CD4-positive, alpha-beta T cell (primary cell): Measurements from ENCODE around the gene MYO3B. TPM values are rescaled to one million over a fixed set of nuclear protein-coding genes. Genes with fewer than 3 reads are reported as not detected.

ENCODE experiments used
- ATAC-seq: fragments of 200-7000 bp; cut with Tn5 transposase; one replicate; pipeline ENCODE4 v1.10.0; 2022; ENCODE audit warnings: mild to moderate bottlenecking; ENCODE audit not compliant: poor library complexity
- CTCF ChIA-PET: fragments of 350-600 bp; sonication (Branson Sonifier 250); formaldehyde crosslinking; loops from one replicate; lab custom pipeline; 2021; ENCODE audit warnings: antibody characterized with exemption, inconsistent platforms; lab: Charles Lee
- POLR2A ChIA-PET: fragments of 350-600 bp; sonication (Branson Sonifier 250); formaldehyde crosslinking; loops from one replicate; lab custom pipeline; 2021; ENCODE audit warnings: antibody characterized with exemption, inconsistent platforms; lab: Charles Lee
- DNase-seq, 14 experiments: peaks; one replicate each; pipeline ENCODE4 v3.0.0-alpha.2; 2013 to 2020; ENCODE audit warnings: mixed read lengths in 2 of 14
- H3K27ac ChIP-seq, 2 donors: one replicate each; pipeline versions ENCODE4 v1.5.1 to v1.7.0; 2013; ENCODE audit warnings: low read length in 2 of 2, low read depth in 1 of 2, mild to moderate bottlenecking in 1 of 2
- H3K27me3 ChIP-seq, 2 experiments: 1 replicate in 1 of 2; 2 replicates in 1 of 2; pipeline versions ENCODE4 v1.6.1 to v1.7.0; 2013; ENCODE audit warnings: low read length in 2 of 2, control low read depth in 1 of 2, mild to moderate bottlenecking in 1 of 2, moderate library complexity in 1 of 2; ENCODE audit not compliant: insufficient read depth in 2 of 2, control insufficient read depth in 1 of 2
- H3K36me3 ChIP-seq: one replicate; pipeline ENCODE4 v1.6.1; 2013; ENCODE audit warnings: low read length, control low read depth; ENCODE audit not compliant: insufficient read depth
- H3K4me1 ChIP-seq: one replicate; pipeline ENCODE4 v1.6.1; 2013; ENCODE audit warnings: low read length, control low read depth; ENCODE audit not compliant: insufficient read depth
- H3K4me3 ChIP-seq: one replicate; pipeline ENCODE4 v1.5.1; 2013; ENCODE audit warnings: mild to moderate bottlenecking, low read length, moderate library complexity
- H3K9me3 ChIP-seq, 2 experiments: 1 replicate in 1 of 2; 2 replicates in 1 of 2; pipeline versions ENCODE4 v1.6.1 to v1.7.0; 2013; ENCODE audit warnings: low read length in 2 of 2, mild to moderate bottlenecking in 2 of 2, control low read depth in 1 of 2, moderate library complexity in 1 of 2; ENCODE audit not compliant: control insufficient read depth in 1 of 2, insufficient read depth in 1 of 2
- H3K27ac Mint-ChIP-seq: one replicate; pipeline ENCODE4 v1.8.0; 2020; ENCODE audit warnings: mixed read lengths
- H3K27me3 Mint-ChIP-seq: one replicate; pipeline ENCODE4 v1.8.0; 2021; ENCODE audit warnings: mixed read lengths
- H3K36me3 Mint-ChIP-seq: one replicate; pipeline ENCODE4 v1.8.0; 2021; ENCODE audit warnings: low read depth, mixed read lengths
- H3K4me1 Mint-ChIP-seq: one replicate; pipeline ENCODE4 v1.8.0; 2021; ENCODE audit warnings: low read depth, mixed read lengths
- H3K4me3 Mint-ChIP-seq: one replicate; pipeline ENCODE4 v1.8.0; 2020; ENCODE audit warnings: mild to moderate bottlenecking, mixed read lengths
- H3K9me3 Mint-ChIP-seq: one replicate; pipeline ENCODE4 v1.8.0; 2020; ENCODE audit warnings: mixed read lengths
- intact Hi-C, 2 experiments: fragments of 100-400 bp; cut with DNase I in 1 of 2; cut with micrococcal nuclease in 1 of 2; formaldehyde crosslinking; loops; one replicate each; pipeline versions ENCODE4 v1.15.1 to v1.9.0; 2023 to 2025; cut with DNase I, micrococcal nuclease
- total RNA-seq, 174 experiments: library from RNA in 2 of 174; stranded (reverse) in 2 of 174; gene quantifications; one replicate each; pipeline ENCODE4 v1.2.3 and lab custom pipeline; 2021 to 2026
- TF ChIP-seq, protein P1 (sequence below): fragments of 200-600 bp; IDR thresholded peaks from one replicate; pipeline ENCODE4 v1.8.0; 2022; ENCODE audit warnings: antibody characterized with exemption, mild to moderate bottlenecking

MYO3B gene
- total RNA-seq, 2 experiments from 2014 or later = not detected

DNA sequence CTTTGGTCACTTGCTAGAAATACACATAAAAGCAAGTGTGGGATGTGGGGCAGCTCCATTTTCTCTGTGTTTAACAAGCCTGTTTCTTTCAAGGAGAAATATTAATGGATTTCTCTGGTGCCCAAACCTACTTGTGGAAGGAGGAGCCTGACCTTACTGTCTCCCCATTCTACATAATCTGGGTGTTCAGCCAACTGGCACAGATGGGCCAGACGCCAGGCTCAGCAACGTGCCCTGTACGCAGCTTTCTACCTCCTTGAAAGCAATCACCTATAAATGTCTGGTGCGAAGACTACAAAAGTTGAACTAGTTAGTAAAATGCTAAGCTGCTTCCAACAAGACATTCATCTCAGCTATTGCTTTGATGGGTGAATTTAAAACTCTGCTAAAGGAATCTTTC is 33.2 kb upstream of the MYO3B start:
- H3K27ac Mint-ChIP-seq = no peak overlapping the region
- ChIA-PET POLR2A (no interaction called here), CTCF (no interaction called here)
- H3K9me3 Mint-ChIP-seq = no peaks in the 10 kb centered on the region
- no peak overlapping the region for H3K27ac ChIP-seq
- H3K4me1 ChIP-seq = no peaks in the 10 kb centered on the region
- no peaks in the 10 kb centered on the region for H3K27me3 Mint-ChIP-seq
- H3K36me3 Mint-ChIP-seq = no peaks in the 10 kb centered on the region
- H3K9me3 ChIP-seq = no peaks in the 10 kb centered on the region
- no peaks in the 10 kb centered on the region for H3K27me3 ChIP-seq
- TF ChIP-seq, protein P1, sequence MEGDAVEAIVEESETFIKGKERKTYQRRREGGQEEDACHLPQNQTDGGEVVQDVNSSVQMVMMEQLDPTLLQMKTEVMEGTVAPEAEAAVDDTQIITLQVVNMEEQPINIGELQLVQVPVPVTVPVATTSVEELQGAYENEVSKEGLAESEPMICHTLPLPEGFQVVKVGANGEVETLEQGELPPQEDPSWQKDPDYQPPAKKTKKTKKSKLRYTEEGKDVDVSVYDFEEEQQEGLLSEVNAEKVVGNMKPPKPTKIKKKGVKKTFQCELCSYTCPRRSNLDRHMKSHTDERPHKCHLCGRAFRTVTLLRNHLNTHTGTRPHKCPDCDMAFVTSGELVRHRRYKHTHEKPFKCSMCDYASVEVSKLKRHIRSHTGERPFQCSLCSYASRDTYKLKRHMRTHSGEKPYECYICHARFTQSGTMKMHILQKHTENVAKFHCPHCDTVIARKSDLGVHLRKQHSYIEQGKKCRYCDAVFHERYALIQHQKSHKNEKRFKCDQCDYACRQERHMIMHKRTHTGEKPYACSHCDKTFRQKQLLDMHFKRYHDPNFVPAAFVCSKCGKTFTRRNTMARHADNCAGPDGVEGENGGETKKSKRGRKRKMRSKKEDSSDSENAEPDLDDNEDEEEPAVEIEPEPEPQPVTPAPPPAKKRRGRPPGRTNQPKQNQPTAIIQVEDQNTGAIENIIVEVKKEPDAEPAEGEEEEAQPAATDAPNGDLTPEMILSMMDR = no peak
- no peak overlapping the region for H3K4me3 ChIP-seq
- H3K4me1 Mint-ChIP-seq = no peaks in the 10 kb centered on the region
- ATAC-seq (no peak), DNase-seq (no peak)
- no peaks in the 10 kb centered on the region for H3K36me3 ChIP-seq
- H3K4me3 Mint-ChIP-seq = no peak overlapping the region
- intact Hi-C loops = no loop called here

DNA sequence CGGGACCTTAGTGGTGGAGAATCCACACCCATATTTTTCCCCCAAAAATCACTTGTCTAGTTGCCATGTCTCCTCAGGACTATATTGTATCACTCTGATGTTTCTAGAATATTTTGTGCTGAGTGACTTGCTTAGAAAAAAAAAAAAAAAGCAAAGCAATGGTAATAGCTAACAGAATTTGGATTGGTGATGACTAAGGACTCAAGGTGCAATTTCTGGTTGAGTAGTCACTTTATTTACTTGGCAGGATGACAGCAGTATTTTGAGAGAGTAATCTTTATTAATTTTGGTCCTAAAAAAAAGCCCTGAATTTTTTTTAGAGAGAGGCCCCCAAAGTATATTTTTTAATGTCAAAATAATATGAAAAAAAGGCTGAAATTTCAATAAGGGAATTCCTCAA is 32.8 kb upstream of the MYO3B start:
- no peaks in the 10 kb centered on the region for H3K9me3 ChIP-seq
- Mint-ChIP-seq H3K27ac (no peak overlapping the region), H3K27me3 (no peaks in the 10 kb centered on the region), H3K4me1 (no peaks in the 10 kb centered on the region), H3K9me3 (no peaks in the 10 kb centered on the region), H3K4me3 (no peak overlapping the region), H3K36me3 (no peaks in the 10 kb centered on the region)
- ATAC-seq (no peak), DNase-seq (no peak)
- no peaks in the 10 kb centered on the region for H3K4me1 ChIP-seq
- H3K4me3 ChIP-seq = no peak overlapping the region
- intact Hi-C loops = no loop called here
- POLR2A ChIA-PET = no interaction called here
- no peaks in the 10 kb centered on the region for H3K27me3 ChIP-seq
- CTCF ChIA-PET = no interaction called here
- no peak overlapping the region for H3K27ac ChIP-seq
- TF ChIP-seq, protein P1 = no peak
- H3K36me3 ChIP-seq = no peaks in the 10 kb centered on the region

DNA sequence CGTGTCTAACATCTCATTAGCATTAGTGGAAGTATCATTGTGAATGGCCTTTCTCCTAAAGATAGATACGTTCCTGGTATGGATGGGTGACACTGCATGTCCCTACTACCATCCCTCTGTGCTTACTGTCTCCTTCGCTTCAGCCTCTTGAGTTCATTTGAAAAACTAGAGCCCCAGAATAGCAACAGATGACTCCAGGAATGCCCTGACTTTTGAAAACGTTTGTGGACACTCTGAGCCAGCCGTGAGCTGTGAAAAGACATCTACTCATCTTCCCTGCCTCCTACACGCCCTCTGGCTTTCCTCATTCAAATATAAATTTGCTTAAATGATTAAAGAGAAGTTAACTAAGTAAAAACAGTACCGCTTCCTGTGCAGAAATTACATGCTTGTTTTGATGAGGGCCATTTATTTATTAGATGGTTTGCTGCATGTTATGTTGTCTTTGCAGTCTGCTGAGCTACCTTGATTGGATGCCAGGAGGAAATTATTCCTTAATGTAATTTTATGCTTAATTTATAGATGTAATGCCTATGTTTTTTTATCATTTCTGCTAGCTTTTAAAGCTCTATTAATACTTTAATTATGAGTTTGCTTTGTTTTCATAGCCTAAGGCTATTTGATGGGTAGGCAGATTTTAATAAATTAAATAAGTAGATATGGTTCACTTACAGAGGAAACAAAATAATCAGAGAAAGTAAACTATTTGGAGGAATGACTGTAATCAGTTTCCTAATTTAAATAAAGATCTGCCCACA is 32.1 kb upstream of the MYO3B start:
- Mint-ChIP-seq H3K4me1 (no peaks in the 10 kb centered on the region), H3K4me3 (no peak overlapping the region), H3K27ac (no peak overlapping the region), H3K9me3 (no peaks in the 10 kb centered on the region), H3K36me3 (no peaks in the 10 kb centered on the region), H3K27me3 (no peaks in the 10 kb centered on the region)
- CTCF ChIA-PET = no interaction called here
- TF ChIP-seq, protein P1 = no peak
- intact Hi-C loops = no loop called here
- Histone ChIP-seq H3K27ac (no peak overlapping the region), H3K27me3 (no peaks in the 10 kb centered on the region), H3K9me3 (no peaks in the 10 kb centered on the region), H3K36me3 (no peaks in the 10 kb centered on the region), H3K4me1 (no peaks in the 10 kb centered on the region), H3K4me3 (no peak overlapping the region)
- POLR2A ChIA-PET = no interaction called here
- DNase-seq = no peak
- ATAC-seq = no peak
